Ishikawa (cell line): ENCODE data around the gene CHN1.

Experiments
- CEBPB ChIP-seq: IDR thresholded peaks from 2 replicates; pipeline ENCODE4 v1.6.1; 2012
- CREB1 ChIP-seq: IDR thresholded peaks from 2 replicates; pipeline ENCODE4 v1.6.1; 2012; ENCODE audit warnings: low read depth
- EGR1 ChIP-seq: IDR thresholded peaks from 2 replicates; pipeline ENCODE4 v1.6.1; 2012
- EP300 ChIP-seq: IDR thresholded peaks from 2 replicates; pipeline ENCODE4 v1.6.1; 2012; ENCODE audit warnings: borderline replicate concordance
- FOXM1 ChIP-seq: IDR thresholded peaks from 2 replicates; pipeline ENCODE4 v1.6.1; 2012; ENCODE audit warnings: low read depth, borderline replicate concordance
- MAX ChIP-seq: IDR thresholded peaks from 2 replicates; pipeline ENCODE4 v1.6.1; 2012
- NFIC ChIP-seq: IDR thresholded peaks from 2 replicates; pipeline ENCODE4 v1.6.1; 2012
- RAD21 ChIP-seq: IDR thresholded peaks from 2 replicates; pipeline ENCODE4 v1.6.1; 2012; ENCODE audit warnings: low read depth
- REST ChIP-seq: IDR thresholded peaks from 2 replicates; pipeline ENCODE4 v1.6.1; 2012; ENCODE audit warnings: low read depth, mild to moderate bottlenecking
- TAF1 ChIP-seq: IDR thresholded peaks from 2 replicates; pipeline ENCODE4 v1.6.1; 2012; ENCODE audit warnings: low read depth, mild to moderate bottlenecking
- TCF12 ChIP-seq: IDR thresholded peaks from 2 replicates; pipeline ENCODE4 v1.6.1; 2012; ENCODE audit warnings: low read depth
- TEAD4 ChIP-seq: IDR thresholded peaks from 2 replicates; pipeline ENCODE4 v1.6.1; 2012
- USF1 ChIP-seq: IDR thresholded peaks from 2 replicates; pipeline ENCODE4 v1.6.1; 2012
- YY1 ChIP-seq: IDR thresholded peaks from 2 replicates; pipeline ENCODE4 v1.6.1; 2012; ENCODE audit warnings: low read depth
- ZBTB7A ChIP-seq: IDR thresholded peaks from 2 replicates; pipeline ENCODE4 v1.6.1; 2012; ENCODE audit warnings: low read depth

CHN1 gene

GRCh38 chr2:174981331-174981730 lies 23.9 kb downstream of the CHN1 start:
- TF ChIP-seq EGR1, result no peak
- TF ChIP-seq RAD21, result no peak
- no peak for TF ChIP-seq ZBTB7A
- TF ChIP-seq MAX, result no peak
- no peak for TF ChIP-seq TCF12
- no peak for TF ChIP-seq USF1
- no peak for TF ChIP-seq TEAD4
- no peak for TF ChIP-seq REST
- no peak for TF ChIP-seq CEBPB
- TF ChIP-seq YY1, result no peak
- no peak for TF ChIP-seq EP300
- no peak for TF ChIP-seq FOXM1
- no peak for TF ChIP-seq CREB1
- no peak for TF ChIP-seq TAF1
- no peak for TF ChIP-seq NFIC

GRCh38 chr2:174979996-174980395 lies 25.2 kb downstream of the CHN1 start:
- TF ChIP-seq ZBTB7A, result no peak
- TF ChIP-seq YY1, result no peak
- TF ChIP-seq EP300, result no peak
- no peak for TF ChIP-seq CREB1
- TF ChIP-seq USF1, result no peak
- no peak for TF ChIP-seq EGR1
- TF ChIP-seq RAD21, result no peak
- TF ChIP-seq TEAD4, result no peak
- no peak for TF ChIP-seq TAF1

GRCh38 chr2:174977364-174977763 lies 27.8 kb downstream of the CHN1 start:
- TF ChIP-seq FOXM1 (no peak), YY1 (no peak), RAD21 (no peak), USF1 (no peak), CEBPB (peak; percentile 36; the same call in 1 of the 2 replicates), TAF1 (no peak), CREB1 (no peak), TEAD4 (no peak)

- TF ChIP-seq ZBTB7A, result no peak
- TF ChIP-seq EGR1, result no peak
- no peak for TF ChIP-seq CREB1
- no peak for TF ChIP-seq USF1
- no peak for TF ChIP-seq CEBPB
- no peak for TF ChIP-seq FOXM1
- no peak for TF ChIP-seq MAX
- TF ChIP-seq REST, result no peak
- TF ChIP-seq NFIC, result no peak
- TF ChIP-seq TEAD4, result no peak
- no peak for TF ChIP-seq TCF12
- no peak for TF ChIP-seq YY1
These were observed 31.1 kb downstream of the CHN1 start for GRCh38 chr2:174974131-174974530.

- TF ChIP-seq ZBTB7A (no peak), TCF12 (no peak), RAD21 (no peak), NFIC (no peak), CEBPB (no peak), USF1 (no peak), YY1 (no peak)
These were observed 32.3 kb downstream of the CHN1 start for GRCh38 chr2:174972924-174973323.
